ENCODE data around the gene CPSF6.

GRCh38 chr12:69239352-69239921, at the start of gene CPSF6:
- TF ChIP-seq EZH2 (IDR thresholded peaks at IDR 0.05; ENCODE audit: insufficient read depth, poor library complexity, severe bottlenecking): no peak
- TF ChIP-seq EZH2phosphoT487 (IDR thresholded peaks at IDR 0.05; ENCODE audit: insufficient read depth, low read depth): no peak
